Measurements from ENCODE around the gene NOL9. TPM values are rescaled to one million over a fixed set of nuclear protein-coding genes. Genes with fewer than 3 reads are reported as not detected.

NOL9 gene
- total and polyA plus RNA-seq, 2 of the 13 experiments (the other 11 are each of a cell fraction or from before 2014, with no cell fraction given): 18.0 to 24.7 TPM

DNA sequence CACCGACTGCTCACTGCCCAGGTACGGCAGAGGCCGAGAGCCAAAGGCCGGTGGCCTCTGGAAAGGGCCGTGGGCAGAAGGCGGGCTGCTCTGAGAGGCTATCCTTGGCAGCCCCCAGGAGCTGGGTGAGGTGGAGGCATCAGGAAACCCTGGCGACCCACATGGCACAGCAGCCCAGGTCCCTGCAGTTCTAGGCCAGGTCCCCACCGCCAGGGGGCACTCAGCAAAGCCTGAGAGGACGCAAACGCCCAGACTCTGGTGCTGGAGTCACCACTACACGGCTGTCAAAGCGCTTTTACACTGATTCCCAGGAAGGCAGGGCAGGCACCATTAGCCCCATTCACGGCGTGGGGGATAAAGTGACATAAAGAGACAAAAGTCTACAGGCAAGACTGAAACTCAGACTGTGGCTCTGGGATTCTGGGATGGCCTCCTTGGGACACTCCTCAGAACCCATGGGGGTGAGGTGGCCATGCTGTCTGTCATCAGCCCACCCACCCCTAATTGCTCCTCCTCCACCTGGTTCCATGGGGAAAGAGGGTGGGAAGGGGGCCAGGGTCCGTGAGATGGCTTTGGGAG is 67.8 kb downstream of the NOL9 start (continued):
- TF ChIP-seq NAIF1 (CRISPR knock-in tag; IDR thresholded peaks at IDR 0.05; ENCODE audit: borderline replicate concordance) (no peak), ZNF333 (CRISPR knock-in tag; IDR thresholded peaks at IDR 0.05; ENCODE audit: borderline replicate concordance) (no peak), NONO (IDR thresholded peaks at IDR 0.05) (no peak), NONO (CRISPR knock-in tag; conservative IDR thresholded peaks at IDR 0.05) (no peak)
- TF ChIP-seq, protein P1, sequence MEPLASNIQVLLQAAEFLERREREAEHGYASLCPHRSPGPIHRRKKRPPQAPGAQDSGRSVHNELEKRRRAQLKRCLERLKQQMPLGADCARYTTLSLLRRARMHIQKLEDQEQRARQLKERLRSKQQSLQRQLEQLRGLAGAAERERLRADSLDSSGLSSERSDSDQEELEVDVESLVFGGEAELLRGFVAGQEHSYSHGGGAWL (CRISPR knock-in tag; IDR thresholded peaks at IDR 0.05): no peak

DNA sequence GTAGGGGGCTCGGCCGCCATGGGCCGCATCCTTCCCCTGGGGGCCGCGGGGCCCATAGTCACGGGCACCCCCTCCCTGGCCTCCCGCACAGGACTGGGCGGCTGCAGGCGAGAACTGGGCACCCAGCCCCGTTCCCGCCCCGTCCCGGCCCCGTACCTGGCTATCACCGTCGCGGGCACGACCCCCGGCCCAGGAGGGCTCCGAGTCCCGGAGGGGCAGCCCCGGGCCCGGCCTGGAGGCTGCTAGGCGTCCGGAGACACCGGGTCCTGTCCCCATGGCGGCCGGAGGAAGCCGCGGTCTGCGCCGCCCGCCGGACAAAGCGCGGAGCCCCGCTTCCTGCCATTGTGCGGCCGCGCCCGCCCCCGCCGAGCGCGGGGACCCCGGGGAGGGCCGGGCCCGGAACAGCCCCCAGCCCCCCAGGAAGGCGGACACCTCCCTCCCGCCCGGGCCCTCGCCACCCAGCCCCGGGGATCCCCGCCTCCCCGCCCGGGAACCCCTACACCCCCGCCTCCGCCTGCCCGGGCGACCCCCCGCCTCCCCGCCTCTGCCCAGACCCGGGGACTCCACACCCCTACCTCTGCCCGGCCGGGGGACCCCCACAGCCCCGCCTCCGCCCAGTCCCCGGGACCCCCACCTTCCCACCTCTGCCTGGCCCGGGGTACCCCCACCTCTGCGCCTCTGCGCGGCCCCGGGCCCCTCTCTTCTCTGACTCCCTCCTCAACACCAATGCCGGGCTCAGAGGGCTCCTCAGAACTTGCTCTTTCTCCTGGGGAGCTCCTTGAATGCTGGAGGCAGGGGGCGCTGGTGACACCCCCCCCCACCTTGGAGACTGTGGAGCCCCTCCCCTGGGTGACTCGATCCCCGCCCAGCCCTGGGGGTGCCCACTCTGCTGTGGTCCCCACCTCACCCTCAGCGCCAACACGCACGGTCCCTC is 68.9 kb downstream of the NOL9 start:
- Histone ChIP-seq H3K4me2 (ENCODE audit: low read depth, low read length) (peak overlapping the region; percentile 47), H3K4me3 (replicated peaks in 1 of 3; ENCODE audit: insufficient read depth in 1 of 3, low read depth in 2 of 3, low read length in 3 of 3) (peak overlapping the region; percentile 30 to 60 (median 45); a peak in 4 of 6 replicates), H3K27me3 (ENCODE audit: control insufficient read depth in 1 of 2, insufficient read depth in 2 of 2, low read length in 2 of 2) (peaks cover 0 to 3% of the 10 kb centered on the region in 2 experiments; a peak in 1 of 5 replicates), H3K9me3 (ENCODE audit: low read length) (no peaks in the 10 kb centered on the region), H2AFZ (ENCODE audit: low read length) (no peak overlapping the region), H3K27ac (ENCODE audit: extremely low read length, insufficient read depth, low read length) (no peak overlapping the region), H3K79me2 (ENCODE audit: insufficient read depth, low read length) (no peaks in the 10 kb centered on the region), H3K4me1 (ENCODE audit: insufficient read depth, low read length) (peaks cover 40% of the 10 kb centered on the region), H4K20me1 (ENCODE audit: insufficient read depth, low read length) (no peaks in the 10 kb centered on the region), H3K9ac (ENCODE audit: insufficient read depth, low read depth, low read length) (no peak overlapping the region), H3K36me3 (replicated peaks in 1 of 2; ENCODE audit: control insufficient read depth in 1 of 2, insufficient read depth in 2 of 2, low read length in 2 of 2) (no peaks in the 10 kb centered on the region)
- ChIA-PET CTCF (ENCODE audit: low intra/inter-chr PET ratio, low total read pairs) (interaction anchor here (0.7 to 2.0 kb wide), 2 partner anchors 10 to 38 kb away, joined by 3 to 24 read pairs; no protein-coding TSS in a partner anchor), POLR2A (interaction anchor here (0.9 kb wide), 1 partner anchor 279 kb away, joined by 3 read pairs; the partner anchor contains the start of gene RNF207)
- 67% methylated on average over 32 of the region's 80 CpGs for WGBS (ENCODE audit: low lambda C conversion rate)
- DNase-seq (ENCODE audit: low spot score): no peak
- in situ Hi-C loops (cut with HindIII; ENCODE audit: extremely low pct_ligation_motif_present, low pct_unique_long_range_greater_than_20kb) (loop anchor here (25.0 kb wide), 1 partner anchor 727 kb away; no protein-coding TSS in a partner anchor), intact Hi-C loops (cut with micrococcal nuclease; ENCODE audit: unreplicated experiment) (loop anchor here (1.0 to 5.0 kb wide), 2 partner anchors 38 to 162 kb away; no protein-coding TSS in a partner anchor)
- FAIRE-seq: no peak
- BruUV-seq (replicated peaks): no TSS peak
- ATAC-seq: no peak
- TF ChIP-seq, protein P2, sequence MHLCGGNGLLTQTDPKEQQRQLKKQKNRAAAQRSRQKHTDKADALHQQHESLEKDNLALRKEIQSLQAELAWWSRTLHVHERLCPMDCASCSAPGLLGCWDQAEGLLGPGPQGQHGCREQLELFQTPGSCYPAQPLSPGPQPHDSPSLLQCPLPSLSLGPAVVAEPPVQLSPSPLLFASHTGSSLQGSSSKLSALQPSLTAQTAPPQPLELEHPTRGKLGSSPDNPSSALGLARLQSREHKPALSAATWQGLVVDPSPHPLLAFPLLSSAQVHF (CRISPR knock-in tag; IDR thresholded peaks at IDR 0.05): no peak
- TF ChIP-seq, protein P3, sequence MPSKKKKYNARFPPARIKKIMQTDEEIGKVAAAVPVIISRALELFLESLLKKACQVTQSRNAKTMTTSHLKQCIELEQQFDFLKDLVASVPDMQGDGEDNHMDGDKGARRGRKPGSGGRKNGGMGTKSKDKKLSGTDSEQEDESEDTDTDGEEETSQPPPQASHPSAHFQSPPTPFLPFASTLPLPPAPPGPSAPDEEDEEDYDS (CRISPR knock-in tag; IDR thresholded peaks at IDR 0.05): no peak
- no peak for TF ChIP-seq ZNF205 (CRISPR knock-in tag; IDR thresholded peaks at IDR 0.05)
- TF ChIP-seq GABPB1 (CRISPR knock-in tag; IDR thresholded peaks at IDR 0.05): 0 out of 2 replicates have a peak, but pooled peaks have one; percentile 15
- TF ChIP-seq ZNF703 (CRISPR knock-in tag; IDR thresholded peaks at IDR 0.05; ENCODE audit: borderline replicate concordance): no peak
- TF ChIP-seq, protein P4, sequence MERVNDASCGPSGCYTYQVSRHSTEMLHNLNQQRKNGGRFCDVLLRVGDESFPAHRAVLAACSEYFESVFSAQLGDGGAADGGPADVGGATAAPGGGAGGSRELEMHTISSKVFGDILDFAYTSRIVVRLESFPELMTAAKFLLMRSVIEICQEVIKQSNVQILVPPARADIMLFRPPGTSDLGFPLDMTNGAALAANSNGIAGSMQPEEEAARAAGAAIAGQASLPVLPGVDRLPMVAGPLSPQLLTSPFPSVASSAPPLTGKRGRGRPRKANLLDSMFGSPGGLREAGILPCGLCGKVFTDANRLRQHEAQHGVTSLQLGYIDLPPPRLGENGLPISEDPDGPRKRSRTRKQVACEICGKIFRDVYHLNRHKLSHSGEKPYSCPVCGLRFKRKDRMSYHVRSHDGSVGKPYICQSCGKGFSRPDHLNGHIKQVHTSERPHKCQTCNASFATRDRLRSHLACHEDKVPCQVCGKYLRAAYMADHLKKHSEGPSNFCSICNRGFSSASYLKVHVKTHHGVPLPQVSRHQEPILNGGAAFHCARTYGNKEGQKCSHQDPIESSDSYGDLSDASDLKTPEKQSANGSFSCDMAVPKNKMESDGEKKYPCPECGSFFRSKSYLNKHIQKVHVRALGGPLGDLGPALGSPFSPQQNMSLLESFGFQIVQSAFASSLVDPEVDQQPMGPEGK (CRISPR knock-in tag; IDR thresholded peaks at IDR 0.05): peak; percentile 28; the same call in 1 of the 2 replicates
